ENCODE measurements around the gene KRT1. TPM values are rescaled to one million over a fixed set of nuclear protein-coding genes. Genes with fewer than 3 reads are reported as not detected.

The KRT1 gene
- polyA plus RNA-seq, 1 of the 3 experiments (the other 2 are of a cell fraction): not detected

DNA sequence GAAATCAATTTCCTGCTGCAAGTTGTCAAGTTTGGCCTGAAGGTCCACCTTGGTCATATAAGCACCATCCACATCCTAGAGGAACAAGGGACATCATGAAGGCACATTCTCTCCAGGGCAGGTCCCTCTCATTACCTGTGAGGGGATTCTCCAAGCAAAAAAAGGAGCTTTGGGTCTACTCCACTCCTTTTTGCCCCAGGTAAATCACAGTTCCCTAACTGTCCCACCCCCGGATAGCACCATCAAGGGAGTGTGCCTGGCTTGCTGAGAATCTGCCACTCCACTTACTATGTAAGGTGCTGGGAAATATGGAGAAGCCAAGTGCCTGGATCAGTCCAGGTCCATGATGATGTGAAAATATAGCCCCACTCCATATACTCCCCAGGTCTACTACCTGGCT is 2.5 kb downstream of the KRT1 start:
- H3K79me2 ChIP-seq (ENCODE audit: insufficient read depth): no peaks in the 10 kb centered on the region
- no peak overlapping the region for H2AFZ ChIP-seq (ENCODE audit: low read depth)
- H3K4me2 ChIP-seq: no peak overlapping the region
- TF ChIP-seq SIN3A (IDR thresholded peaks at IDR 0.05; ENCODE audit: borderline replicate concordance, low read depth, low read length): no peak
- no peak for TF ChIP-seq FOSL2 (IDR thresholded peaks at IDR 0.05; ENCODE audit: borderline replicate concordance, low read depth)
- no peak for TF ChIP-seq RCOR1 (IDR thresholded peaks at IDR 0.05; ENCODE audit: low read length)
- TF ChIP-seq EZH2phosphoT487 (IDR thresholded peaks at IDR 0.05; ENCODE audit: borderline replicate concordance, low read depth): no peak
- TF ChIP-seq, protein P1, sequence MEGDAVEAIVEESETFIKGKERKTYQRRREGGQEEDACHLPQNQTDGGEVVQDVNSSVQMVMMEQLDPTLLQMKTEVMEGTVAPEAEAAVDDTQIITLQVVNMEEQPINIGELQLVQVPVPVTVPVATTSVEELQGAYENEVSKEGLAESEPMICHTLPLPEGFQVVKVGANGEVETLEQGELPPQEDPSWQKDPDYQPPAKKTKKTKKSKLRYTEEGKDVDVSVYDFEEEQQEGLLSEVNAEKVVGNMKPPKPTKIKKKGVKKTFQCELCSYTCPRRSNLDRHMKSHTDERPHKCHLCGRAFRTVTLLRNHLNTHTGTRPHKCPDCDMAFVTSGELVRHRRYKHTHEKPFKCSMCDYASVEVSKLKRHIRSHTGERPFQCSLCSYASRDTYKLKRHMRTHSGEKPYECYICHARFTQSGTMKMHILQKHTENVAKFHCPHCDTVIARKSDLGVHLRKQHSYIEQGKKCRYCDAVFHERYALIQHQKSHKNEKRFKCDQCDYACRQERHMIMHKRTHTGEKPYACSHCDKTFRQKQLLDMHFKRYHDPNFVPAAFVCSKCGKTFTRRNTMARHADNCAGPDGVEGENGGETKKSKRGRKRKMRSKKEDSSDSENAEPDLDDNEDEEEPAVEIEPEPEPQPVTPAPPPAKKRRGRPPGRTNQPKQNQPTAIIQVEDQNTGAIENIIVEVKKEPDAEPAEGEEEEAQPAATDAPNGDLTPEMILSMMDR (IDR thresholded peaks at IDR 0.05): no peak
- TF ChIP-seq RXRA (IDR thresholded peaks at IDR 0.05; ENCODE audit: borderline replicate concordance, low read depth): no peak
- TF ChIP-seq EP300 (IDR thresholded peaks at IDR 0.05; ENCODE audit: borderline replicate concordance in 1 of 2, low read depth in 1 of 2, low read length in 1 of 2): no peak
- no peak for TF ChIP-seq TAF1 (IDR thresholded peaks at IDR 0.05; ENCODE audit: borderline replicate concordance, low read depth, low read length)
- TF ChIP-seq, protein P2, sequence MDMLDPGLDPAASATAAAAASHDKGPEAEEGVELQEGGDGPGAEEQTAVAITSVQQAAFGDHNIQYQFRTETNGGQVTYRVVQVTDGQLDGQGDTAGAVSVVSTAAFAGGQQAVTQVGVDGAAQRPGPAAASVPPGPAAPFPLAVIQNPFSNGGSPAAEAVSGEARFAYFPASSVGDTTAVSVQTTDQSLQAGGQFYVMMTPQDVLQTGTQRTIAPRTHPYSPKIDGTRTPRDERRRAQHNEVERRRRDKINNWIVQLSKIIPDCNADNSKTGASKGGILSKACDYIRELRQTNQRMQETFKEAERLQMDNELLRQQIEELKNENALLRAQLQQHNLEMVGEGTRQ (IDR thresholded peaks at IDR 0.05; ENCODE audit: borderline replicate concordance, low read depth, low read length): no peak
- no peak for TF ChIP-seq GABPA (IDR thresholded peaks at IDR 0.05; ENCODE audit: low read depth)
- TF ChIP-seq, protein P3, sequence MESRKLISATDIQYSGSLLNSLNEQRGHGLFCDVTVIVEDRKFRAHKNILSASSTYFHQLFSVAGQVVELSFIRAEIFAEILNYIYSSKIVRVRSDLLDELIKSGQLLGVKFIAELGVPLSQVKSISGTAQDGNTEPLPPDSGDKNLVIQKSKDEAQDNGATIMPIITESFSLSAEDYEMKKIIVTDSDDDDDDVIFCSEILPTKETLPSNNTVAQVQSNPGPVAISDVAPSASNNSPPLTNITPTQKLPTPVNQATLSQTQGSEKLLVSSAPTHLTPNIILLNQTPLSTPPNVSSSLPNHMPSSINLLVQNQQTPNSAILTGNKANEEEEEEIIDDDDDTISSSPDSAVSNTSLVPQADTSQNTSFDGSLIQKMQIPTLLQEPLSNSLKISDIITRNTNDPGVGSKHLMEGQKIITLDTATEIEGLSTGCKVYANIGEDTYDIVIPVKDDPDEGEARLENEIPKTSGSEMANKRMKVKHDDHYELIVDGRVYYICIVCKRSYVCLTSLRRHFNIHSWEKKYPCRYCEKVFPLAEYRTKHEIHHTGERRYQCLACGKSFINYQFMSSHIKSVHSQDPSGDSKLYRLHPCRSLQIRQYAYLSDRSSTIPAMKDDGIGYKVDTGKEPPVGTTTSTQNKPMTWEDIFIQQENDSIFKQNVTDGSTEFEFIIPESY (IDR thresholded peaks at IDR 0.05; ENCODE audit: borderline replicate concordance, low read depth): no peak
- no peak for TF ChIP-seq RFX5 (IDR thresholded peaks at IDR 0.05; ENCODE audit: low read length)
- TF ChIP-seq, protein P4, sequence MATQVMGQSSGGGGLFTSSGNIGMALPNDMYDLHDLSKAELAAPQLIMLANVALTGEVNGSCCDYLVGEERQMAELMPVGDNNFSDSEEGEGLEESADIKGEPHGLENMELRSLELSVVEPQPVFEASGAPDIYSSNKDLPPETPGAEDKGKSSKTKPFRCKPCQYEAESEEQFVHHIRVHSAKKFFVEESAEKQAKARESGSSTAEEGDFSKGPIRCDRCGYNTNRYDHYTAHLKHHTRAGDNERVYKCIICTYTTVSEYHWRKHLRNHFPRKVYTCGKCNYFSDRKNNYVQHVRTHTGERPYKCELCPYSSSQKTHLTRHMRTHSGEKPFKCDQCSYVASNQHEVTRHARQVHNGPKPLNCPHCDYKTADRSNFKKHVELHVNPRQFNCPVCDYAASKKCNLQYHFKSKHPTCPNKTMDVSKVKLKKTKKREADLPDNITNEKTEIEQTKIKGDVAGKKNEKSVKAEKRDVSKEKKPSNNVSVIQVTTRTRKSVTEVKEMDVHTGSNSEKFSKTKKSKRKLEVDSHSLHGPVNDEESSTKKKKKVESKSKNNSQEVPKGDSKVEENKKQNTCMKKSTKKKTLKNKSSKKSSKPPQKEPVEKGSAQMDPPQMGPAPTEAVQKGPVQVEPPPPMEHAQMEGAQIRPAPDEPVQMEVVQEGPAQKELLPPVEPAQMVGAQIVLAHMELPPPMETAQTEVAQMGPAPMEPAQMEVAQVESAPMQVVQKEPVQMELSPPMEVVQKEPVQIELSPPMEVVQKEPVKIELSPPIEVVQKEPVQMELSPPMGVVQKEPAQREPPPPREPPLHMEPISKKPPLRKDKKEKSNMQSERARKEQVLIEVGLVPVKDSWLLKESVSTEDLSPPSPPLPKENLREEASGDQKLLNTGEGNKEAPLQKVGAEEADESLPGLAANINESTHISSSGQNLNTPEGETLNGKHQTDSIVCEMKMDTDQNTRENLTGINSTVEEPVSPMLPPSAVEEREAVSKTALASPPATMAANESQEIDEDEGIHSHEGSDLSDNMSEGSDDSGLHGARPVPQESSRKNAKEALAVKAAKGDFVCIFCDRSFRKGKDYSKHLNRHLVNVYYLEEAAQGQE (IDR thresholded peaks at IDR 0.05; ENCODE audit: low read depth, low read length): no peak
- no peak for TF ChIP-seq NRF1 (IDR thresholded peaks at IDR 0.05; ENCODE audit: low read depth, low read length)
- TF ChIP-seq FOXJ3 (CRISPR knock-in tag; IDR thresholded peaks at IDR 0.05): no peak
- TF ChIP-seq POLR2AphosphoS5 (IDR thresholded peaks at IDR 0.05; ENCODE audit: low read depth, low read length): no peak
- TF ChIP-seq MEF2A (IDR thresholded peaks at IDR 0.05; ENCODE audit: borderline replicate concordance, low read depth): no peak
- TF ChIP-seq YY1 (IDR thresholded peaks at IDR 0.05; ENCODE audit: low read depth): no peak
- ChIA-PET POLR2A (no interaction called here), CTCF (interaction anchor here (1.0 kb wide), 1 partner anchor 207 kb away, joined by 3 read pairs; no protein-coding TSS in a partner anchor)
- WGBS (ENCODE audit: low lambda C conversion rate): 0% methylated on average over 1 of the region's 1 CpG
- no peak overlapping the region for H3K9ac ChIP-seq
- no peak overlapping the region for H3K27ac ChIP-seq (ENCODE audit: low read depth in 2 of 2, low read length in 1 of 2)
- H3K9me3 ChIP-seq: no peaks in the 10 kb centered on the region
- H3K9me2 ChIP-seq: no peaks in the 10 kb centered on the region
- H4K20me1 ChIP-seq (ENCODE audit: insufficient read depth): no peaks in the 10 kb centered on the region
- peaks cover 43% of the 10 kb centered on the region; the same call in 1 of the 2 replicates for H3K27me3 ChIP-seq (ENCODE audit: insufficient read depth)
- no peak for DNase-seq
- H3K4me3 ChIP-seq (ENCODE audit: low read depth in 2 of 2, low read length in 1 of 2): no peak overlapping the region
- no peaks in the 10 kb centered on the region for H3K4me1 ChIP-seq (ENCODE audit: control insufficient read depth in 1 of 2, insufficient read depth in 2 of 2, low read depth in 1 of 2, low read length in 1 of 2)
- no peaks in the 10 kb centered on the region for H3K36me3 ChIP-seq (replicated peaks in 1 of 2; ENCODE audit: control insufficient read depth in 1 of 2, insufficient read depth in 2 of 2, low read length in 1 of 2)
- H3F3A ChIP-seq (replicated peaks; ENCODE audit: insufficient read depth): no peaks in the 10 kb centered on the region
